ENCODE measurements around the gene TRIM17.

The TRIM17 gene

DNA sequence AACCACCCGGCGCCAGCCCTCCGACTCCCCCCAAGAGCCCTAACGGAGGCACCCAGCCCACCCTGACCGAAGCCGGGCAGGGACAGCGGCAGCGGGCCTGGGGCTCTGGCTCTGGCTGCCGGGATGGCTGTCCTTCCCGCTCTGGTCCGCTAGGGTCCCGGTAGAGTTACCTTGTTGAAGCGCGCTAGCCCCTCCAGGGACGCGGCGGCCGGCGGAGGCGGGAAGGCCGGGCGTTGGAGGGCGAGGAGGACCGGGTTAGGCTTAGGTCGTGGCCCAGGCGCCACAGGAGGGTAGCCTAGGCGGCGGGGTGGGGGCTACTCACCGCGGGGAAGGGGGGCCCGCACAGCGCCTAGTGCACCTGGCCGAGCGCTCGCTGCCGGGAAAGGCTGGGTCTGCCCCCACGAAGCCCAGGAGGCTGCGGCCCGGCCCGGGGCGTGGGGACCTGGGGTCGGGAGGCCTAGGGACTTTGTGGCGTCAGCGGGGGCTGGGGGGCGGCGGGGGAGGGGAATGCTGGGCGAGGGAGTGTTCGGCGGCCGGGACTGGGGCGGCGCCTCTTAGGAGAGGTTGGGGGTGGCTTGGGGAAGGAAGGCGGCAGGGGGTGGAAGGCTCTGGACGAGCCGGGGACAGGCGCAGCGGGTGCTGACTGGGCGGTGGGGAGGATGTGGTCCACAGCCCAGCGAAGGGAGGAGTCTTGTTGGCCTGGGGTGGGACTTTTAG, at the start of gene TRIM17:
Gene TRIM17 (minus strand): TSS at position 645 of the 717 bp plus-strand sequence. CDS start 1,789 bp downstream, outside the sequence.
- no peak for DNase-seq

DNA sequence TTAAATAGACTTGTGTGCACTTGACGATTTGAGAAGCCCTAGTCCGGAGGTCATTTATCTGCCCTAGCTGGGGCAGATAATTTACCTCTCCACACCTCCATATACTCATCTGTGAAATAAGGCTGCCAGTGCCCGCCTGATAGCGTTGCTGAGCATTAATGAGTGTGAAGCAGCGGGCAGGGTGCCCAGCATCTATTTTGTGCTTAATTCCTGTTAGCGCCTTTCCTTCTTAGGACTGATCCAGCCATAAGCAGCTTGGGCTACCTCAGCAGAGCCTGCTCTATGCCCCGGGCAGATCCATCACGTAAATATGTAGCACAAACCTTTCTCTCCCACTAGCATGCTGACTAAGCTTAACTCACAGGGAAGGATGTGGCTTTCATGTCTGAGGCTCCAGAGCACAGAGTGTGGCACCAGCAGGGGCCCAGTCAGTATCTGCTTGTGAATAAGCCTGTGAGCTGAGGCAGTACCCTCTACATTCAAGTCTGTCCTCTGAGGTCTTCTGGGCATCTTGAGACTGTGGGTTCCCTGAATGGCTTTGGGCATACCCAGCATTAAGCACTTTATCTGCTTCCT, 49.0 kb upstream of the TRIM17 start:
- DNase-seq: no peak

DNA sequence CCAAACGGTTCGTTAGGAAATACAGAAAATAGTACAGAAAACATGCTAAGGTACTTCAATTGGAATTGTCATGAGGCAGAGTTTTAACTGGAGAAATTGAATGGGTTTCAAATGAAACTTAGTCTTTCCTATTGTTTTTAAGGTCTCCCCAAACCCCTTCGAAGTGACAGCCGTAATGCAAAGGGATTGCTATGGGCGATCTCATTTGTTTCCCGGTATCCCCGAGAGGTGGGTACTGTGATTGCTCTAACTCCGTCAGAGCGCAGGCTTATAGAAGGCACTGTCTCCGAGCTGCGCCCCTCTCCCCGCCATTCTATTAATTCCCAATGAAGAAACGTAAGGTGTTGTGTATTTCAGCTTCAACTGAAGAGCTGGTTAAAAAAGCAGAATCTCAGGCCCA, 48.5 kb upstream of the TRIM17 start:
- DNase-seq: no peak

GRCh38 chr1:228464487-228464983, 47.9 kb upstream of the TRIM17 start:
- DNase-seq: peak; percentile 87

DNA sequence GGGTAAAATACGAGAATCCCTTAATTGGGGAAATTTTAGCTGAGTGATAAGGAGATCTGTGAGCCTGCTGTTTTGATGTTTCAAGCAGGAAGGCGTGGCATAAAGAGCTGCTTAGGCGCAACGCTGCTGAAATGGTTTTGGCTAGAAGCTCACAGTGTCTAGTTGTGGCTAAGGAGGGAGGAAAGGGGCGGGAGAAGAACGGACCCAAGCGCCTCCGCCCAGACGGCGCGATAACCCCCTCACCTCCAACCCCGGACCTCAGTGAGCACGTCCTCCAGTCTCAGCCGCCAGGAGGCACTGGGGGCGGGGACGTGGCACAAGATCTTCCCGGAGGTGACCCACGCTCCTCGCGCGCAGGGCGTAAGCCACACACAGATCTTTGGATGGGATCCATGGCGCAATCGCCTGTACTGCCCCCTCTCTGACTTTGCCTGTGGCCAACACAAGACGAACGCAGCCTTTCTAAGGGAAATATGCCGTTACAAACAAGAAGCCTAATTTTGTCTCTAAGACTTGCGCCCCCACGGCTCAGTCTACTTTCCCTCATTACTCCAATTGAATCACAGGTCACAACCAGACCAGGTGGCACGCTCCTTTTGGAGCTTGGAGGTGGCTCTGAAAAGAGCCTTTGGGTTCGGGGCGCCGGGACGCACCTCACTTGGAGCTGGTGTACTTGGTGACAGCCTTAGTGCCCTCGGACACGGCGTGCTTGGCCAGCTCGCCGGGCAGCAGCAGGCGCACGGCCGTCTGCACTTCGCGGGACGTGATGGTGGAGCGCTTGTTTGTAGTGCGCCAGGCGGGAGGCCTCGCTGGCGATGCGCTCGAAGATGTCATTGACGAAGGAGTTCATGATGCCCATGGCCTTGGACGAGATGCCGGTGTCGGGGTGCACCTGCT, 47.1 kb upstream of the TRIM17 start:
- DNase-seq: peak; percentile 51

- no peak for DNase-seq
These were observed 46.4 kb upstream of the TRIM17 start for GRCh38 chr1:228463009-228463558.

- DNase-seq: no peak
These were observed 45.9 kb upstream of the TRIM17 start for GRCh38 chr1:228462560-228462959.

GRCh38 chr1:228460821-228461220, 44.2 kb upstream of the TRIM17 start:
- no peak for DNase-seq

DNA sequence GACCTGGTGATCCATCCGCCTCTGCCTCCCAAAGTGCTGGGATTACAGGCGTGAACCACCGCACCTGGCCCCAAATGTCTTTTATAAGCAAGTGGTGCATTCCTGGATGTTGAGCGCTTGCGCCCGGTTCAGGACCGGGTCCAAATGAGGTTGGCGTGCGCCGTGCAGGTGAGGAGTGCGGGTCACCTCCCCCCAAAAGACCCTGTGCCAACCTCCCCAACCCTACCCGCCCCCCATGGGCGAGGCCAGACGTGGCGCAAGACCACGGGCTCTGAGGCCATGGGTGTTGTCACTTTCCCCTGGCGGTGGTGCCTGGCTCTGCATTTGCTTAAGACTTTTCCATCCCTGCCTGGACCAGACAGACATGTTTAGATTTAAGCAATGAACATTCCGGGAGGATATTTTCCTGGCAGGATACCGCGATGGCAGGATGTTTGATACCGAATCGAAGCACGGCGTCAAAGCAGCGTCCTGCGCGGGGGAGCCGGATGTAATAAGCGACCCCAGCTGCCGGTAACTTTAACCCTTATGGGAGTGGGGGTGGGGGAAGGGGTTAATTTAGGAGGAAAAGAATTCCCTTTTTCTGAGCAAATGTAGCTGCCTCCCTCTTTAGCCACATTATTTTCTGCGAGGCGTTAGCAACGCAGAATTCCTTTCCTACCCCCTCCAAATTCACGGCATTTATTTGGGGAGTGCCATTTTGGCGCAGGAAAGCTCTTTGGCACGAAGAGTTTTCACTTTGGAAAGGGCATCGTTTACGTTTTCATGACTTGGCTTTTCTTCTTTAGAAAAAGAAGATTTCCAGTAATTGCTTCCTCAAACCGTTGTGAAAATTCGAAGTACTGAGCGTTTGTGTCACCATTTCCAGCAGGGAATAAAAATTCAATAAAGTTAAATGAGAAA, 42.7 kb upstream of the TRIM17 start:
- DNase-seq: peak; percentile 49

DNA sequence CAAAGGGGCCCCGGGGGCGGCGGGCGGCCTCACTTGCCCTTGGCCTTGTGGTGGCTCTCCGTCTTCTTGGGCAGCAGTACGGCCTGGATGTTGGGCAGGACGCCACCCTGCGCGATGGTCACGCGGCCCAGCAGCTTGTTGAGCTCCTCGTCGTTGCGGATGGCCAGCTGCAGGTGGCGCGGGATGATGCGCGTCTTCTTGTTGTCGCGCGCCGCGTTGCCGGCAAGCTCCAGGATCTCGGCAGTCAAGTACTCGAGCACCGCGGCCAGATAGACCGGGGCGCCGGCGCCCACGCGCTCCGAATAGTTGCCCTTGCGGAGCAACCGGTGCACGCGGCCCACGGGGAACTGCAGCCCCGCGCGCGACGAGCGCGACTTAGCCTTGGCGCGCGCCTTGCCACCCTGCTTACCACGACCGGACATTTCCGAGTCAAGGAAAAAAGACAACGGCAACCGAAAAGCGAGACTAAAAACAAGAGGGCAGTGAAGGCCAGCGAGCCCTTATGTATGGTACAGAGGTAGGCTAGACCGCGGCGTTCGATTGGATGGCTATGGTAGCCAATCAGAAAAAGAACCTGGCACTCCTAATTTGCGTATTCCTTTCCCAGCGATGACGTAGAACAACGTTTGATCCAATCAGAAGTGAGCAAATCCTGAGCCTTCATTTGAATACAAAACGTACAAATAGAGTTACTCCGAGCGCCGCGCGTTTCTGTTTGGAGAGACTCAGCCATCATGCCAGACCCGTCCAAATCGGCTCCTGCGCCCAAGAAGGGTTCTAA, 40.9 kb upstream of the TRIM17 start:
- peak; percentile 92 for DNase-seq

GRCh38 chr1:228457017-228457395, 40.3 kb upstream of the TRIM17 start:
- DNase-seq: no peak

DNA sequence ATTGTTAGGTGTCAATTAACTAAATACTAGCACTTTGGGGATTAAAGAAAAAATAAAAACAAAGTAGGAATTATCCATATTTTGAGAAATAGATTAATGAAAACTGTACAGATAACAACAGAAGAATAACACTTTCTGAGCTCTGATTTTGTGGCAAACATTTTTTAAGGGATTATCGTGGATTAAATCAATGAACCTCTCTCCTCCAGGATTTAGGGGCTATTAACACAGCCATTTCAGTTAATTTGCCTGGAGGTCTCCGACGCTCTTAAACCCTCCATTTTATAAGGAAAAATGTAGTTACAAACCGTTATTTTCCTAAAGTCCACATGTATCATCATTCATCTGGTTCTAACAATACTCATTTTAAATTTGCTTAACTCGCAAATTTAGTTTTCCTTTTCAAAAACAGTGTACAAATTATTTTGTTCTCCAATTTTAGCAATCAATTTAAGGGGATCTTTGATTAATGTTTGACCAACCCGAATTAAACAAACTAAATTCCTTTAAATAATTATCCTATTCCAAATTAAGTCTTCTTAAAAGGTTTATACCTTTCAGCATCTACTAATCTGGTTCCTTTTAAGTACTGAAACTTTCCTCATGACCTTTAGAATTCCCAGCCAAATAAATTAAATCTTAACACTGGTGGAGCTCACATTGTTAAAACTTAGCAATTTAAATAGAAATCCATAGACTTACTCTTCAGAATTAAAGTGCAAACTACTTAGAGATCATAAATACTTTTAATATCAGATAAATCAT, 39.8 kb upstream of the TRIM17 start:
- no peak for DNase-seq

DNA sequence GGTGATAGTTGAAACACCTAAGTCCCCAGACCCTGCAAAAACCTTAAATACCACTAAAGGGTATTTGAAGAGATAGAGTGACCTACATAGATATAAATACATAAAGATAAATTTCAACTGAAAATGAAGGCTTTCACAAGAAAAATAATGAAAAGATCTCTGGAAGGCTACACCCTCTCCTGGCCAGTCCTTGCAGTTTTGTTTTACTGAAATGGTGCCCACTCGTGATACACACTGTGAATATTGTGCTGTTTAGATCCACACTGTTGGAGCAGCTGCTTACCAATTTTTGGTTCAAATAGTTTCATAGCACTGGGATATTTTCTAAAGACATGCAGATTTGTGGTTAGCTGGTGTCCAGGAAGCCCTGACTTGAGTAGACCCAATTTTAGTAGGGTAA, 39.1 kb upstream of the TRIM17 start:
- DNase-seq: no peak

GRCh38 chr1:228454238-228454637, 37.6 kb upstream of the TRIM17 start:
- DNase-seq: no peak

DNA sequence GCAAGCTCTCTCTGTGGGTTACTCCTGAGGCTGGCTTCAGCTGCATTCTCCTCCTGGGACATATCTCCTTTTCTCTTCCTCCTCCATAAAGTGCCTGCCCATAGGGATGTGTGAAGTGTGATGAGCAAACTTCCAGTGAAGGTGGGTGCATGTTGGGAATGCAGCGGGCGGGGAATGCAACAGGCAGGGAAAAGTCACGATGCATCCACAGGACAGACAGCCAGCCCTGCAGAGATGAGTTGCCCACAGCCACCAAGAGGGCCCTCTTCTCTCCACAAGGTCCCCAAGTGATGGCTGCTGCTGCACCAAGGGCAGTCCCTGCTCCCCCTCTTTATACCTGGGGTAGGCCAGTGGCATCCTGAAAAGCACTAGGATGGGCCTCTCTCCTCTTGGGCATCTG, 37.0 kb upstream of the TRIM17 start:
- no peak for DNase-seq

DNA sequence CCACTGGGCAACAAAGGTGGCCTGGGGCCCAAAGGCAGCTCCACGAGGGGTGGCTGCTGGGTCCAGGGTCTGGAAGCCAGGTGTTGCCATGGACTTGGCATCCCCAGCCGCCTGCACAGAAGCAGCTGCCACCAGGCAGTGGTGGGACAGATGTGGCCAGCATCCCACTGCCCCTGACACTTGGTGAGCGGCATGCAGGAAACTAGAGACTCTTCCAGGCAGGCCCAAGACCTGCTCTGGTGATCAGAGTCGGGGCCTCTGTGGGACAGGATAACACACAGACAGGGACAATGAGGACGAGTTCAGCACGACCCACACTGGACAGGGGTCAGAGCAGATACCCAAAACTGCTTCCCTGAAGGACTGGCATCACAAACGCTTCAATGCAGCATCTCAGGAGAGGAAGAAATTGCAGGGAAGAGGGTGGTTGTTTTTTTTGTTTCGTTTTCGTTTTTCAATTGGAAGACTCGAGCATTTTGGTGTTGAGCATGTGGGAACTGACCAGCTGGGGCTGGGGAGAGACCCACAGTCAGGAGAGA, 36.4 kb upstream of the TRIM17 start:
- no peak for DNase-seq

DNA sequence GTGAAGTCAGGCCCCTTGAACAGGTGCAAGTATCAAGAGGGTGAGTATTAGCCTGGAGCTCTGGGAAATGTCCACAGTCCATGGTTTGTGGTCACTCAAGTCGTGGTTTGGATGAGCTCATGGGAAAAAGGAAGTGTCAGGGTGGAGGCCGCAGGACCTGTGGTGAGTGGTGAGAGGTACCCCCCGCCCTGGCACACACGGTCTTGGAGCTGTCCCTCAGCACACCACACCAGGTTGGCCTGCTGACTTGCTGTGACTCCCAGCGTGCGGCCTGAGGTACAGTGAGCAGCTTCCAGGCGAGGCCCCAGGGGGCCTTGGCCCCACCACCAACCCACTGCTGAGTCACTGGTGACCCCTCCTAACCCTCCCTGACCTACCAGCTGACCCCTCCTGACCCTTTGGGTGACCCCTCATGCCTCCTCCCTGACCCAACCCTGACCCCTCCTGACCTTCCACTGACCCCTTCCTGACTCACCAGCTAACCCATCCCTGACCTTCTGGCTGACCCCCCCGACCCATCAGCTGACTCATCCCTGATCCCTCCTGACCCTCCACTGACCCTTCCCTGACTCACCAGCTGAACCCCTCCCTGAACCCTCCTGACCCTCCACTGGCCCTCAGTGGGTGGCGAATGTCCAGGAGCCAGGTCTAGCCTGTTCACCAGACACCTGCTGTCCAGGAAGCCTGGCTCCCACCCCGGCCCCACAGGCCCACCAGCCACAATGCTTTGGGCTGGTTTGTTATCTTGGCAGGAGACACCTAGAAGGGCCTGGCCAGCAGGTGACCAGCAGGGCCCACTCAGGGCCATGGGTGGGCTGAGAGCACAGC, 35.7 kb upstream of the TRIM17 start:
- DNase-seq: peak; percentile 49

GRCh38 chr1:228450200-228450599, 33.5 kb upstream of the TRIM17 start:
- DNase-seq: no peak

DNA sequence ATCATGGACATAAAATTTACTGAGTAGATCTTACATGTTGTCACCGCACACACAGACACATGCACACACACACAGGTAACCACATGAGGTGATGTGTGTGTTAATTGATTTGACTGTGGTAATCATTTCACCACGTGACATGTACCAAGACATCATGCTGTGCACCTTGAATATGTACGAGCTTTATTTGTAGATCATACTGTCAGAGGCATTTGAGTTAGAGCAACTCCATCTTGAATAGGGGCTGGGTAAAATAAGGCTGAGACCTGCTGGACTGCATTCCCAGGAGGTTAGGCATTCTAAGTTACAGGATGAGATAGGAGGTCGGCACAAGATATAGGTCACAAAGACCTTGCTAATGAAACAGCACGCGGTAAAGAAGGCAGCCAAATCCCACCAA, 31.7 kb upstream of the TRIM17 start:
- no peak for DNase-seq
